IPS-NIHi7 (cell line): ENCODE measurements around the gene CALML3.

Source experiments
- DNase-seq: peaks from one replicate; pipeline ENCODE4 v3.0.0; 2012; ENCODE audit warnings: mixed read lengths; ENCODE audit errors: extremely low spot score

CALML3 gene

GRCh38 chr10:5538892-5539651 is 14.3 kb downstream of the CALML3 start:
- DNase-seq: no peak

DNA sequence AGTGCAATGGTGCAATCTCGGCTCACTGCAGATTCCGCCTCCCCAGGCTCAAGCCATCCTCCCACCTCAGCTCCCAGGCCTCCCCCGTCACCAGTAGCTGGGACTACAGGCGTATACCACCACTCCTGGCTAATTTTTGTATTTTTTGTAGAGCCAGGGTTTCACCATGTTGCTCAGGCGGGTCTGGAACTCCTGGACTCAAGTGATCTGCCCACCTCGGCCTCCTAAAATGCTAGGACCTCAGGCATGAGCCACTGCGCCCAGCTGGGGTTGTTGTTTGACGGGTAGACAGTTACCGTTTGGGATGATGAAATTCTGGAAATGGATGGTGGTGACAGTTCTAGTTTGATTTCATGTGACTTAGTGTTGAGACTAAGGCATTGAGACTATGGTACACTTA is 15.3 kb downstream of the CALML3 start:
- DNase-seq: no peak

- no peak for DNase-seq
Measured at GRCh38 chr10:5540891-5541290, 16.1 kb downstream of the CALML3 start.

- no peak for DNase-seq
Measured at GRCh38 chr10:5542100-5542499, 17.3 kb downstream of the CALML3 start.

DNA sequence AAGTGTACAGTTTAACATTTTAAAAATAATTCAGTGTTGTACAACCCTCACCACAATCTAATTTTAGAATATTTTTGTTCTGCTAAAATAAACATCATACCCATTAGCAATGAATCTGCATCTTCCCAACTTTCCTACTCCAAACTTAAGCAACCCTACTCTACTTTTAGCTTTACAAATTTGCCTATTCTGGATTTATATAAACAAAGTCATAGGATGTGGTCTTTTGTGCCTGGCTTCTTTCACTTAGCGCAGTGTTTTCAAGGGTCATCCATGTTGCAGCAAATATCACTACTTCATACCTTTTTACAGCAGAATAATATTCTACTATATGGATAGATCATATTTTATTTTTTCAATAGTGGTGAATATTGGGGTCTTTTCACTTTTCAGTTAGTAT is 18.9 kb downstream of the CALML3 start:
- no peak for DNase-seq

DNA sequence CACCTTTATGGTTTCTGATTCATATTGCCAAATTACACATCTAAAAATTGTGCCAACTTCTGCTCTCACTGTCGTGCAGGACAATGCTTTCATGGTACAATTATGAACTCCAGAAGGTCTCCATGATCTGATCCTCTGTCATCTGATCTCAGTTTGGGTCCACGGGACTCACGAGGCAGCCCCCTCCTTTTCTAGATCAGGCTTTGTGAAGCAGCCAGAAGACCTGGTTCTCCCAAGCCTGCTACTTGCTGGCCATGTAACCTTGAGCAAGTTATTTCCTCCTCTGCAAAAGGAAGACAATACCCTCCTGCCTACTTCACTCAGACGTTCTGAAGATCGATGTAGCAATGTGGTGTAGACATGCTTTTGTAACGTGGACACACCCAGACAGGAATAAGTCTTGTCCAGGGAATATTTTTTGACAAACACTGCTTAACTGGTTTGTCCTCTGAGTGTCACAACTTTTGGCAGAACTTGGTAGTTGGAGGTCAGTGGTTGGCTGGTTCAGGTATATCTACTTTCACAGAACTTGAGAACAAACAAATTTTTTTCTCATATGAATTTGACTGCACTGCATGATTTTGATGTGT is 19.6 kb downstream of the CALML3 start:
- DNase-seq: no peak

DNA sequence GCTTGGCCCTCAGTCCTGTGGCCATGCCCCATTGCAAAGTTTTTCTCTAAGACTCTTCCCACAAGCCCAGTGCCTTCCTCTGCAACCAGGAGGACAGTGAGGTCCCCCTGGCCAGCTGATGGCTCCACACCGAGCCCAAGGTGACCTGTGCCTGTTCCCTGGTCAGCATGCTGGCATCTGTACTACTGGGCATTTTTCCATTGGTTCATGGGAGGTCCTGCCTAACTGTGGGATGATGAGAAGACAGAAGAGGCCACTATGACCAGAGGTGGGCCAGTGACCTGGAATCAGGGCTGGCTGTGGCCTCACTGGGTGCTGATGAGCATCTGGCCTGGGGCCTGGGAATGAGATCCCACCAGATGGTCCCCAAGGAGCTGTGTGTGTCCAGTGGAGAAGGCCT is 20.2 kb downstream of the CALML3 start:
- no peak for DNase-seq

GRCh38 chr10:5545426-5545777 is 20.6 kb downstream of the CALML3 start:
- no peak for DNase-seq

GRCh38 chr10:5545778-5546710 is 21.3 kb downstream of the CALML3 start:
- DNase-seq: no peak

- no peak for DNase-seq
Measured at GRCh38 chr10:5546891-5547680, 22.3 kb downstream of the CALML3 start.

DNA sequence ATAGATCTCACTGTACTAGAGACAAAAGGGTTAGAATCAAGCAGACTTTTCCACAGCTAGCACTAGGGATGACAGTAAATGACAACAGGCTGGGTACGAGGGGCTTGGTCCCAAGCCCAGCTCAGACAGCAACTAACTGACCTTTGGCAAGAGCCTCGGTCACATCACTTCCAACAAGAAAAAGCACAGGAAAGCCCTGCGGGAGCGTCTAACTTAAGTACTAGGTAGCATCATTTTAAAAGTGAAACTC is 22.8 kb downstream of the CALML3 start:
- DNase-seq: no peak

DNA sequence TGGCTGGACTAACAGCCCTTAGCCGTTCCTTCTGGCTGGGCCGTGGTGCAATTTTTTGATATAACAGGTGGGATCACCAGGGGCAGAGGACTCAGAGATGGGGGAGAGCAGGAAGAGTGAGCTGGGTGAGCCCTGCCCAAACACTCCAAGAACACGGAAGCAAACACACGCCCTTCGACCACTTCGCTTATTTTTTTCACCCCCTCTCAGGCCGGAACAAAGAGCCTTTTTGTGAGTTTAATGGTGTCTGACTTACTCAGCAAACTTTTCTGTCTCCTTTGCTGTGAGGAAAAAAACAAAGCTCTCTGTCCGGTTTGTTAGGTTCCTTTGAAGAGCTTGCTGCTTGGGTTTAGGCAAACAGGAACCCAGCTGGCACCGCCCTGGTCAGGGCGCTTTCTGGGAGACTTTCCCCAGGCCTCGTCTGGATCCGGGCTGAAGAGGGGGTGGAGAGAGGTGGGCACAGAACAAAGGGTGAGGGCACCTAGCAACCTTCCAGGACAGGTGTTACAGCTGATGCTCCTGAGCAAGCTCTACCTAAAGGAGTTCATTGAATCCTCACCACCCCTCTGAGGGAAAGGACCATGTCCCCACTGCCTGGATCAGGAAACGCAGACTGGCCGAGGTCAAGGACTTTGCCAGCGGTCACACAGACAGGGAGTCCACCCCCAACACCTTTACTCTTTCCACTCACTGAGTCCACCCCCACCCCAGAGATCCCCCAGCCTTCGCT is 23.3 kb downstream of the CALML3 start:
- DNase-seq: no peak

- no peak for DNase-seq
Measured at GRCh38 chr10:5549462-5550249, 24.9 kb downstream of the CALML3 start.

- no peak for DNase-seq
Measured at GRCh38 chr10:5550250-5550545, 25.4 kb downstream of the CALML3 start.

- no peak for DNase-seq
Measured at GRCh38 chr10:5550621-5551530, 26.1 kb downstream of the CALML3 start.

DNA sequence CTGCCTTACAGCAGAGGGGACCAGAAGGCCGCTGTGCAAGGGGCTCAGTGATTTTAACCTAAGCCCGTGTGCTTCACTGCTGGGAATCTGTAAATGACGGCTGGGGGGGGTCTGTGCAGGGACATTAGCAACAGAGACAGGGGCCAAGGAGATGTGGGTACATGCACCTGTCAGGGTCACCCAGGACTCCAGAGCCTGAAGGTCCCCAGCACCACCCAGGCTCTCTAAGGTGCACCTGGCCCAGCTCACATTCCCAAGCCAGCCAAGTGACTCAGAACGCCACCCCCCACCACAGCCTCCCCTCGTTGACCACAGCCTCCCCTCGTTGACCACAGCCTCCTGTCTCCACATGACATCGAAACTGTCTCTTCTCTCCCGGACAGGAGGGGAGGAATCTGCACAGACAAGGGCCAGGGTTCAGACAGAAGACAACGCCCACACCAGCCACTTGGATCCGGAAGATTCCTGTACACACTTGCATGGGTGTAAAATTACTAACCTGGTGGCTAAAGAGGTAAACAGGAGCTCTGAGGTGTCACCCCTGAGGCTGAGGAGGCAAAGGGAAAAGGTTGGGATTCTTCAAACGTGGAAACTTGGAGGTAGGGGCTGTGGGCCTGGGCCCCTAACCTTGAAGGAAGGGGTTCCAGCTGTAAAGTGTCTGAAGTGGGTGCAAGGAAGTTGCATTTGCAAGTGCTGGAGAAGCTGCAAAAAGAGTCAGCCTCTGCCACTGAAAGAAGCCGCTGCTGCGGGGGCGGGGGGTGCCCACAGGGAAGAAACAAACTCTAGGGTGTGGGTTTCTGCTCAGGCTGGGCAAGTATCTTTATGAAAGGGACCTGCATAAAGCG is 27.0 kb downstream of the CALML3 start:
- DNase-seq: no peak

GRCh38 chr10:5552376-5553321 is 27.9 kb downstream of the CALML3 start:
- no peak for DNase-seq
